ENCODE data around the gene TK1.

Gene TK1

DNA sequence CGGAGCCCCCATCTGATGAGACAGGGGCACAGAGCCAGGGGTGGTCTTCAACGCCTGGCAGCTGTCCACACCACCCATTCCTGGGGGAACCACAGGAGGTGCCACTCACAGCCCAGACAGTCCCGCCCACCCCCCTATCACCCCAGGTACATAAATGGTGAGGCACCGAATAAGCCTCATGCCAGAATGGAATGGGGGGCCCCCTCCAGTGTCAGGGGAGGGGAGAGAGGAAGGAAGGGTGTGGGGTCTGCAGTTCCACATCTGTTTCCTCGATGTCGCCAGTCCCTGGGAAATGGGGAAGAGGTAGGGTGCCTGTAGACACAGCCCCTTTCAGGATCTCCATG lies 60.0 kb downstream of the TK1 start:
- Histone ChIP-seq H3K4me1 (ENCODE audit: control insufficient read depth, low read length) (peaks cover 84% of the 10 kb centered on the region), H4K20me1 (ENCODE audit: control insufficient read depth, insufficient read depth, low read depth, low read length) (no peaks in the 10 kb centered on the region), H3K27ac (ENCODE audit: low read depth, low read length) (peak overlapping the region; percentile 90), H3K9me2 (replicated peaks; ENCODE audit: control insufficient read depth, low read length) (no peaks in the 10 kb centered on the region), H3F3A (ENCODE audit: control insufficient read depth, insufficient read depth) (peaks cover 17% of the 10 kb centered on the region), H3K27me3 (ENCODE audit: control insufficient read depth, low read length) (no peaks in the 10 kb centered on the region), H3K4me2 (ENCODE audit: low read length) (peak overlapping the region; percentile 99), H3K36me3 (ENCODE audit: control insufficient read depth, low read length) (peaks cover 69% of the 10 kb centered on the region), H3K4me3 (ENCODE audit: low read length) (peak overlapping the region; percentile 95), H3K79me2 (ENCODE audit: control insufficient read depth, low read length) (peaks cover 90% of the 10 kb centered on the region), H3K9me3 (ENCODE audit: control insufficient read depth, insufficient read depth, low read length) (no peaks in the 10 kb centered on the region)
- TF ChIP-seq EZH2phosphoT487 (IDR thresholded peaks at IDR 0.05; ENCODE audit: borderline replicate concordance, low read length) (no peak), CTCF (IDR thresholded peaks at IDR 0.05; ENCODE audit: low read depth, low read length, poor library complexity, severe bottlenecking) (no peak)

DNA sequence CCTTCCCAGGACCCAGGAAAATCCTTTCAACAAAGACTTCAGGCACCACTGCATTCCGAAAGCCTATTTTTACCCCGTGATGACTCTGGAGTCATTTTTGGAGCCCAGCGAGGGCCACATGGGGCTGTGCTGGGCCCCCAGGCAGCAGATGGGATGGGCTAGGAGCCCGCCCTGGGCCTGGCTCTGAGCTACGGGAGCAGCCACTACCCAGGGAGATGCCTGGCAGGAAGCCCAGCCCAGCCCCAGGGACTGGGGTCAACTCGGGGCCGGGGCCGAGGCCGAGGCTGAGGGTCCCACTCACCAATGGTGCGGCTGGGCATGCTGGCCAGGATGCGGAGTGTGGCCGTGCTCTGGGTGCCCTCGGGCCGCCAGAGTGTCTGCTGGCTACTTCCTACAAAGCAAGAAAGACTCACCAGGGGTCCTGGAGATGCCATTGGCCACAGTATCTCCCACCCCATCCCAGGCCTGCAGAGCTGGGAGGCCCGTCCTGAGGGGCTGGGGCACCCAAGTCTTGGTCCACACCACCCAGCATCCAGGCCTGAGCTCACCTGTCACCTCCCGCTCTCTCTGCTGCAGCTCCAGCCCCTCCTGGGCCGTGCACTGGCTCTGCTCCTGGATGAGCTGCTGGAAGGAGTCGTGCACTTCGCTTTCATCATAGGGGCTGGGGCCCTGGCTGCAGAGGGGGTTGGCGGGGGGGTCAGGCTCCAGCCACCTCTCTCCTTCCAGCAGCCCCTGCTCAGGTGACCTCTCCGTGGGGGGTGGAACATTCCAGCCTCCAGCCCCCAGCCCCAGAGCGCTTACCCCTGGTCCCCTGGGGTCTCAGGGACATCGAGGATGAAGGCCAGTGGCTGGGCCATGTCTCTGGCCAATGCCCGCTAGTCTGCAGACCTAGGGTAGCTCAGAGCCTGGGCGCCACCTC lies 60.6 kb downstream of the TK1 start:
- H3K4me1 ChIP-seq (ENCODE audit: control insufficient read depth, low read length): peaks cover 91% of the 10 kb centered on the region
- no peaks in the 10 kb centered on the region for H3K9me2 ChIP-seq (replicated peaks; ENCODE audit: control insufficient read depth, low read length)
- no peak for TF ChIP-seq CTCF (IDR thresholded peaks at IDR 0.05; ENCODE audit: low read depth, low read length, poor library complexity, severe bottlenecking)
- TF ChIP-seq EZH2phosphoT487 (IDR thresholded peaks at IDR 0.05; ENCODE audit: borderline replicate concordance, low read length): no peak
- H3K27me3 ChIP-seq (ENCODE audit: control insufficient read depth, low read length): no peaks in the 10 kb centered on the region
- no peaks in the 10 kb centered on the region for H3K9me3 ChIP-seq (ENCODE audit: control insufficient read depth, insufficient read depth, low read length)
- peaks cover 69% of the 10 kb centered on the region for H3K36me3 ChIP-seq (ENCODE audit: control insufficient read depth, low read length)
- peak overlapping the region; percentile 95 for H3K4me3 ChIP-seq (ENCODE audit: low read length)
- peak overlapping the region; percentile 99 for H3K4me2 ChIP-seq (ENCODE audit: low read length)
- H3K79me2 ChIP-seq (ENCODE audit: control insufficient read depth, low read length): peaks cover 90% of the 10 kb centered on the region
- H3F3A ChIP-seq (ENCODE audit: control insufficient read depth, insufficient read depth): peaks cover 17% of the 10 kb centered on the region
- peak overlapping the region; percentile 90 for H3K27ac ChIP-seq (ENCODE audit: low read depth, low read length)
- no peaks in the 10 kb centered on the region for H4K20me1 ChIP-seq (ENCODE audit: control insufficient read depth, insufficient read depth, low read depth, low read length)

GRCh38 chr17:78125138-78125913 lies 61.5 kb downstream of the TK1 start:
- Histone ChIP-seq H3K4me3 (ENCODE audit: low read length) (peak overlapping the region; percentile 95), H3K4me2 (ENCODE audit: low read length) (peak overlapping the region; percentile 99), H3F3A (ENCODE audit: control insufficient read depth, insufficient read depth) (peaks cover 16% of the 10 kb centered on the region), H3K79me2 (ENCODE audit: control insufficient read depth, low read length) (peaks cover 86% of the 10 kb centered on the region), H3K27me3 (ENCODE audit: control insufficient read depth, low read length) (no peaks in the 10 kb centered on the region), H3K36me3 (ENCODE audit: control insufficient read depth, low read length) (peaks cover 70% of the 10 kb centered on the region), H3K4me1 (ENCODE audit: control insufficient read depth, low read length) (peaks cover 88% of the 10 kb centered on the region), H3K9me2 (replicated peaks; ENCODE audit: control insufficient read depth, low read length) (no peaks in the 10 kb centered on the region), H4K20me1 (ENCODE audit: control insufficient read depth, insufficient read depth, low read depth, low read length) (no peaks in the 10 kb centered on the region), H3K9me3 (ENCODE audit: control insufficient read depth, insufficient read depth, low read length) (no peaks in the 10 kb centered on the region), H3K27ac (ENCODE audit: low read depth, low read length) (peak overlapping the region; percentile 90)
- TF ChIP-seq EZH2phosphoT487 (IDR thresholded peaks at IDR 0.05; ENCODE audit: borderline replicate concordance, low read length) (no peak), CTCF (IDR thresholded peaks at IDR 0.05; ENCODE audit: low read depth, low read length, poor library complexity, severe bottlenecking) (no peak)
